HG02623 (cell line): ENCODE data around the gene PIP5K1C.
"Not testable (repeated sequence)": the region's sequence is repeated elsewhere in the genome, so short reads cannot be mapped to it uniquely, and the experiment has no call there.

Experiments
- ATAC-seq: cut with Tn5 transposase; IDR thresholded peaks from one replicate; pipeline ENCODE4 v1.9.1; 2021; ENCODE audit warnings: moderate library complexity; ENCODE audit not compliant: unreplicated experiment

Gene PIP5K1C

GRCh38 chr19:3679581-3679980 lies 20.7 kb downstream of the PIP5K1C start:
- ATAC-seq, result no peak

GRCh38 chr19:3679138-3679537 lies 21.1 kb downstream of the PIP5K1C start:
- ATAC-seq, result no peak

- ATAC-seq, result no peak
Observed at GRCh38 chr19:3678188-3678587, 22.1 kb downstream of the PIP5K1C start.

DNA sequence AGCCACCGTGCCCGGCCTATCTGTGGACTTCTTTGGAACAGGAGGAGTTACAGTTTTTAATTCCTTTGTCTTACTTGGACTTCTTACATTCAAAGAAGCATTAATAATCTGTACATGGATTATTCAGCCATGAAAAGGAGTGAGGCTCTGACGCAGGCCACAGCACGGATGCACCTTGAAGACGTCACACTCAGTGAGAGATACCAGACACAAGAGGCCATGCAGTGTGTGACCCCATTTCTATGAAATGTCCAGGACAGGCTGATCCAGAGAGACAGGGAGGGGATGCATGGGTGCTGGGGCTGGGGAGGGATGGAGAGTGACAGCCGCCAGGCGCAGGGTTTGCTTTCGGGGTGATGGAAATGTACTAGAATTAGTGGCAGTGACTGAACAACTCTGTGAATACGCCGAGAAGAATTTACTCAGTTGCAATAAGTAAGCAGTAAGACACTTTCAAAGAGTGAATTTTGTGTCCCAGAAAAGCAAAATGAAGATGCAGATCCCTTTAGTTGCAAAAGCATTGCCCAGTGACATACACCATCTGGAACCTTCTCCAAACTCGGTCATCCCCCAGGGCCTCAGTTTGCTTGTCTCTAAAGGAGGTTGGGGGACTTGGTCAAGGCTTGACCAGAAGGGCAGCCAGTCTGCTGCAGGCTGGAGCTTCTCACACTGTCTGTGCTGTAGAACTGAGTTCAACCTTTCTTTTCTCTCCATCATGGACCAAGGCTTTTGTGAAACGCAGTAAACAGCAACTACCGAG lies 25.3 kb downstream of the PIP5K1C start:
- ATAC-seq, result no peak

DNA sequence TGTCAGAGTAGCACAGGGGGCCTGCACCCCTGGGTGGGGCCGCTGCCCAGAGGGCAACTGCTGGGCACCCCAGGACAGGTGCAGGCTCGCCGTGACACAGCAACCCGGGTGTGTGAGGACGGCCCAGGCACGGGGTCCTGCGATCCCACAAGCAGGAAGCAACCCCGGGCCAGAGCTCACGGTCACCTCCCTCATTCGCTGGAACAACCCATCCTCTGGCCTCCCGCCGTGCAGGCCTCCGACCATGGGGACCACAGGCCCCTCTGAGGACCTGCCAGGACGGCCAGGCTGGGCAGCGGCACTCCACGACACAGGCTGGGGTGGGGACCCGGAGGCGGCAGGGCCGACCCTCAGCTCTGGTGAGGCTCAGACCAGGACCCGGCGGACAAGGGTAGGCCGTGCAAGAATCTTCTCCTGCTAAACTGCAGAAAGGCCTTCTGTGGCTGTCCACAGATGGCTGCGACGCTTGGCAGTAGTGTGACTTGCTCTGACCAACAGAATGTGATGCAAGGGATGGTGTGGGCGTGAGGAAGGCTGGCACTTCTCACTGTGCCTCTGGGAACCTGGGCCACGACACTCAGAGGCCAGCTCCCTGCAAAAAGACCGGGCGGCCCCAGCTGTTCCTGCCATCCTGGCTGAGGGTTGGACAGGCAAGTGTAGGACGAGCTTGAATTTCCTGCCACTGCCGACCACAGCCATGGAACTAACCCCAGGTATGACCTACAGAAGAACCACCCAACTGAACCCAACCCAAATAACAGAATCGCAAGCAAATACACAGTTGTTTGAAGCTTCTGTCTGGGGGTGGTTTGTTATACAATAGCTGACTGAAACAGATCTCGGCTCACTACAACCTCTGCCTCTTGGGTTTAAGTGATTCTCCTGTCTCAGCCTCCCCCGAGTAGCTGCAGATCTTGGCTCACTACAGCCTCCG lies 26.5 kb downstream of the PIP5K1C start:
- ATAC-seq, result no peak

GRCh38 chr19:3672993-3673392 lies 27.3 kb downstream of the PIP5K1C start:
- ATAC-seq, result no peak

- ATAC-seq, result no peak
Observed at GRCh38 chr19:3672575-3672948, 27.7 kb downstream of the PIP5K1C start.

DNA sequence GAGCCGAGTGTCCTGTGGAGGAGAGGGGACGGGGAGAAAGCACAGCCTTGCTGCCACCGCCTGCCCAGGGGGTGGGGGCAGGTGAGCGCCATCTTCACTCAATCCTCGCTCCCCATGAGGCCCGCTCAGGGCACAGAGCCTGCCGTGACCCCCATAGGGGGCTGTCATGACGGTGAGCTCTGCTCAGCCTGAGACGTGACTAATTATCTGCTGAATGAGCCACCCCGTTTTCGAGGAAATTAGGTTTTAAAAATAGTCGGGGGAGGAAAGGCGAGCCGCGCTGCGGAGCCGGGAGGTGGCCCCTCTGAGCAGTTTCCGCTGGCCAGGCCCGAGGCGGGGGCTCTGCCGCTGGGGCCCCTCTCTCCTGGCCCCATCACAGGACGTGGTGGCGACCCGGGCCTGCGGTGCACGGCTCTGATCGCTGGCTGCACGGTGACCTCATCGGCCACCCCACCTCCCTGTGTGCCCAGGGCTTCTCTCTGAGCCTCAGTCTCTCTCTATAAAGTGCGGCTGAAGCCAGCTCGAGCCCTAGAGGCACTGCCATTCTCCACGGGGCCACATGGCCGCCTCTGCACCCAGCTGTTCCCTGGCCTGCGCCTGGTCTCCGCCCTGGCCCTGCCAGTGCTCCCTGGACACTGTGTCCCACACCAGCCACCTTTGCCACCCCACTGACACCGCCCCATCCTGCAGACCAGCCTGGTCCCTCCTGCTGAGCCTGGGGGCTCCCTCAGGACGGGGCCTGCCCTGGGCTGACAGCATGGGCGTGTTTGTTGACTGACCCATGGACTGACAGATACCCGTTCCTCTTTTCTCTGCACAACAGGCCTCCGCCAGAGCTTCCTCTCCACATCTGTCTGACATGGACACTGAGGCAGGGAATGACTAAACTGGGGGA lies 28.3 kb downstream of the PIP5K1C start:
- ATAC-seq, result no peak

DNA sequence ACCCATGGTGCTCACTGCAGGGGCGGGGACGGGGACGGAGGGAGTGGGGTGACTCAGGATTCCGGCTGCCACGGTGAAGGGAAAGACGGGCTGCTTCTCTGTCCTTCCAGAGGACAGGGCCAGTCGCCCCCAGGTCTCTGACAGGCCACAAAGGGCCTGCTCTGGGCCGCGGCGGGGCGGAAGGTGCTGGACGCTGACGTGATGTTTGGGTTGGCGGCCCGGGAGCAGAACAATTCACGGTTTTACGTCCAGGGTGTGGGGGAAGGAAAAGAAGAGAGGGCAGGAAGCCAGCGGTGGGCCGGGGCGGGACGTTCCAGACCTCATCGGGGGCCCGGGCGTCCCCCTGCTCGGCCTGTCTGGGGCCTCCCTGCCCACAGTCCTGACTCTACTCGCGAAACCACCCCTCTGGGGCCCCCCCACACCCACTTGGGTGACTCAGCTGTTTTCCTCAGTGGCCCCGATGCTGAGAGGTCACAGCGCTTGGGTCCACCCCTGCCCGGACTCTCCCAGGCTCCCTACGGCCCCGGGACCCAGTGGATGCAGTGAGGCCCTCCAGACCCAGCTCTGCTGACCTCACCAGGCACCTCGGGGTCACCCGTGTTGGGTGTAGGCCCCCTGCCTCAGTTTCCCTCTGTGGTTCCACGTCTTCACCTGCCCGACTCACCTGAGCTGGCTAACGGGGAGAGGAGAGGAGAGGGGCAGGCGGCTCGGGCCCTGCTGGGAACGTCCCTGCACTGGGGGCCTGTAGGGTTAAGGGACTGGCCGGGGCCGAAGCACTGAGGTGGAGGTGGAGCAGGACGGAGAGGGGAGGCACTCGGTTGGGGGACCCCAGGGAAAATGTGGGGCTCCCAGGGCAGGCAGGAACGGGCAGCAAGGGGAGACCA lies 29.2 kb downstream of the PIP5K1C start:
- ATAC-seq, result no peak

- ATAC-seq, result no peak
Observed at GRCh38 chr19:3669947-3670795, 30.1 kb downstream of the PIP5K1C start.

DNA sequence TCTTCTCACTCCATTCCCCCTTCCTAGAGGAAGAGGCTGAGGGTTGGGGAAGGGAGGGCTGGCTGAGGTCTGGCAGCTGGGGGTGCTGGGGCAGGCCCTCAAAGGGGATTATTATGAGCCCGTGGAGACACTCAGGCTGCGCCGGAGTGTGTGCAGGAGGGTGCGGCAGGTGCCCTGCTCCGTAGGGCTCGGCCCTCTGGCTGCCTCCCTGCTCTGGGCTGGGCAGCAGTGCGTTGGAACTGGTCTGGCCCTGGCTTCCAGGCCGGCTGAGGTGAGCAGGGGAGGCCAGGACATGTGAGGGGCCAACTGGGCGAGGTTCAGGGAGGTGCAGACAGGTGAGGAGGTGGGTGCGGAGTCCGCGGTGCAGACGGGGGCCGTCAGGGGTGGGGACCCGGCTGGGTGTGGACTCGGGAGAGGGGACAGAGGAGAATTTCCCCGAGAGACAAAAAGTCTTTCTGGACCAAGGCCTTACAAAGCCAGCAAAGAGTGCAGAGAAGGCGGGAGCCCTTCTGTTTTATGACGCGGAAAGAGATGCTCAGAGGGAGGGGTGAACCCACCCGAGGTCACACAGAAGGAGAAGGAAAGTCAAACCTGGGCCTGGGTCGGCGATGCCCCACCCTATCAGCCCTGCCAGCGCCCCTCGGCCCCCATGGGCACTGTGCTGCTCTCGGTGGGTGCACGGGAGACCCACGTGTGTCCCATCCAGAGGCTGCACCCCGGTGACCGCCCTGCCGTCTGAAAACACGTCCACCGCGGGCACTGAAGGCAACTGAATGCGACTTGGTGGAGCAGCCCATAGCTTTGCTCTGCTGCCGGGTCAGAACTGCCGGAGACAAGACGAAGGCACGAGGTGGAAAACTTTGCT lies 31.0 kb downstream of the PIP5K1C start:
- no peak for ATAC-seq

DNA sequence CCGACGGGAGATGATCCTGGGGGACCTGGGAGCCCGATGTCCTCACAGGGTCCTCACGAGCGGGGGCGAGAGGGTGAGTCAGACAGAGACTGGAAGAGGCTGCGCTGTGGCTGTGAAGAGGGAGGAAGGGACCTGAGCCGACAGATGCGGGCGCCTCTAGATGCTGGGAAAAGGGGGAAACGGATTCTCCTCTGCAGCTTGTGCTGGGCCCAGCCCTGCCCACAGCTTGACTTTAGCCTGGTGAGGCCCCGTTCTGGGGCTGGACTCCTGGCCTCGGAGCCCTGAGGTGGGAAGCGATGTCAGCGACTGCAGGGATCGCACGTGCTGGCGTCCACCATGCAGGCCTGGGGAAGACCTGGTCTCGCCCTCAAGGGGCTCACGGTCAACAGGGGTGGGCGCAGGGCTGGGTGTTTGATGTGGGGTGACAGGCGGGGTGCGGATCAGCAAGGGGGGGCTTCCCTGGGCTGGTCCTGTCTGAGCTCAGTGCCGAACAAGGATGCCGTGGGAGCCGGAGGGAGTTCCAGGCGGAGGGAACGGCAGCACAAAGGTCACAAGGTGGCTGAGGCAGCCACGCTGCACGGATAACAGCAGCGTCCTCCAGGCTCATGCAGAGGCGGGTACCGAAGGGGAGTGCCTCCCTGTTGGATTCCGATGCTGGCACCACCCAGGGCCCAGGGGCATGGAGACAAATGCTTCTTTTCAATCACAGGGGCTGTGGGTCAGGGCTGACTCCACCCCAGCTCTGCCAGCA lies 31.8 kb downstream of the PIP5K1C start:
- ATAC-seq, result no peak

GRCh38 chr19:3667766-3668165 lies 32.5 kb downstream of the PIP5K1C start:
- ATAC-seq, result no peak

DNA sequence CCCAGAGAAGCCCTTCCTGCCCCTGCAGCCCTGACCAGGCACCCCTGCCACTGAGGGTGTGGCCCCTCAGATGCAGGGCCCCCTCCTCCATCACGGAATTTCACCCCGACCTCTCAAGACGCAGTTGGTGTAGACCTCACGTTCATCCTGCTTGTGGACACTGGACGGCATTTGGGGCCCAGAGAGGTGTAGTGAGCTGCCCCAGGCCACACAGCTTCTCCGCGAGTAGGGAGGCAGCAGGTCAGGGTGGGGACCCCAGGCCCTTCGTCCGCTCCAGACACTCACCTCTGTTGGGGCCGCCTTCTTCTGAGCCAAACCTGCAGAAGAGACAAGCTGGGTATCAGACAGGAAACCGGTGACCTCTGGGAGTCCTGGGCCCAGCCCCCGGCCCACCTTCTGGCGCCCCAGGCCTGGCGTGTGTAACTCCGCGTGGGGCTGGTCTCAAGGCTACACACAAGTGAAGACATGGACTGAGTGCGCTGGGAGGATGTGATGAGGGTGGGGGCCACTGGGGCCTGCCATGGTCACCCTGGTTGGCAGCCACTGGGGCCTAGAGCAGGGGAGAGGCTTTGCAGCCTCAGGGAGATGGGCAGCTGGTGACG lies 33.1 kb downstream of the PIP5K1C start:
- ATAC-seq, result no peak

- ATAC-seq, result not testable (repeated sequence)
Observed at GRCh38 chr19:3666545-3666856, 33.8 kb downstream of the PIP5K1C start.

DNA sequence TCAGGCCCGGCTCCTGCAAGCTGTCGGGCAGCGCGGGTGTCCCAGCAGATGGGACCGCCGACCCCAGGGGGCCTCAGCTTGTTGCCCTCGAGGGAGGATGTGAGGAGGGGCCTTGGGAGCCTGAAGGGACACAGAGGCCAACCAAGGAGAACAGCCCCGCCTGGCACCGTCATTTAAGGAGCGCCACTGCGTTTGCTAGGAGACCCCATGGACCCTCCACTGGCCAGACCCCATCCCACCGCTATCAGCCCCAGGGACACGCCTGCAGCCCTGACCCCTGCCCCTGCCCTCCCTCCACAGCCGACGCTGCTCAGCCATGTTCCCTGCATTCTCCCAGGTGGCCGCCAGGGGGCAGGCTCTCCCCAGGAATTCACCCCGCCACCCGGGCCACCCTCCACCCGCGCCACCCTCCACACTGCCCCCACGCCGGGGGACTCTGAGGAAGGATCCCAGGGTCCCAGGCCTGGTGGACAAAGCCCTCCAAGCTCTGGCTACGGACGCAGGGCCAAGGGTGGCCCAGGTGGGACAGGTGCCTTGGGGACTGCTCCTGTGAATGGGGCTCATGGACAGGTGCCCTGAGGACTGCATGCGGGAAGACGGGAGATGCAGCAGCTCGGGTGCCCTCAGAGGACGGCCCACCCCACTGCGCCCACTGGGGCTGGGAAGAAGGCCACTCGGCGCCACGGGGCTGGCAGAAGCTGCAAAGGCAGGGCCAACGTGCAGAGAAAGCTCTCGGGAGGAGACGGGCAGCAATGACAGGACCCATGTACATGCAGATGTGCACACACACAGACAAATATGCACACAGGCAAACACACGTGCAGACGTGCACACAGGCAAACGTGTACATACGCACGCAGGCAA lies 34.4 kb downstream of the PIP5K1C start:
- no peak for ATAC-seq
